PFSK-1 (cell line): ENCODE data around the gene ADGRB3.

Experiments
- FOXP2 ChIP-seq: optimal IDR thresholded peaks from 2 replicates; pipeline ENCODE3; 2011; ENCODE audit warnings: borderline replicate concordance, control low read depth, inconsistent platforms; ENCODE audit not compliant: insufficient read depth; ENCODE audit errors: extremely low read length, extremely low read depth
- POLR2AphosphoS5 ChIP-seq: IDR thresholded peaks from 2 replicates; pipeline ENCODE4 v1.6.1; 2012; ENCODE audit warnings: low read depth, mild to moderate bottlenecking, control low read depth, low read length, moderate library complexity
- SIN3A ChIP-seq: IDR thresholded peaks from 2 replicates; pipeline ENCODE4 v1.6.1; 2012; ENCODE audit warnings: mild to moderate bottlenecking, low read length, moderate library complexity, borderline replicate concordance; ENCODE audit not compliant: insufficient read depth
- TAF1 ChIP-seq: IDR thresholded peaks from 2 replicates; pipeline ENCODE4 v1.6.1; 2012; ENCODE audit warnings: low read length, control low read depth, borderline replicate concordance; ENCODE audit not compliant: insufficient read depth
- TF ChIP-seq, protein P1 (sequence below), 2 experiments: IDR thresholded peaks; 2 replicates each; pipeline versions ENCODE4 v1.6.1 to v1.8.0; 2011 to 2012; ENCODE audit warnings: low read depth in 2 of 2, low read length in 2 of 2, control low read depth in 1 of 2, inconsistent platforms in 1 of 2, mild to moderate bottlenecking in 1 of 2, moderate library complexity in 1 of 2; ENCODE audit not compliant: insufficient read depth in 1 of 2

The ADGRB3 gene

DNA sequence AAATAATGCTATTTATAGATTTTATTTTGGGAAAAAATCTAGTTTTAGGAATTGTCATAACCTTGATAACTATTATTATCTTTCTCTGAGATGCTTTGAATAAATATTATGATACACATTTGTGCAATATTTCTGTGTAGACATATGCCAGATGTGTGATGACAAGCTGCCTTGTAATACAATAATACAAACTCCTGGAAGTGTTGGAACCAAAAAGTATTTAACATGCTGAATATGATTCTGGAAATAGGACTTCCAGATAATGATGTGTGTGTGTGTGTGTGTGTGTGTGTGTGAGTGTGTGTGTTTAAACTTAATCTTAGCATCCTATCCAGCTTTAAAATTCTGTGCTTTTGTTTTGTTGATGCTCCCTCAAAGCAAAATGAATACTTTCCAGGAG, 233.6 kb downstream of the ADGRB3 start:
- TF ChIP-seq FOXP2 (no peak), POLR2AphosphoS5 (no peak), SIN3A (no peak), TAF1 (no peak)
- TF ChIP-seq, protein P1, sequence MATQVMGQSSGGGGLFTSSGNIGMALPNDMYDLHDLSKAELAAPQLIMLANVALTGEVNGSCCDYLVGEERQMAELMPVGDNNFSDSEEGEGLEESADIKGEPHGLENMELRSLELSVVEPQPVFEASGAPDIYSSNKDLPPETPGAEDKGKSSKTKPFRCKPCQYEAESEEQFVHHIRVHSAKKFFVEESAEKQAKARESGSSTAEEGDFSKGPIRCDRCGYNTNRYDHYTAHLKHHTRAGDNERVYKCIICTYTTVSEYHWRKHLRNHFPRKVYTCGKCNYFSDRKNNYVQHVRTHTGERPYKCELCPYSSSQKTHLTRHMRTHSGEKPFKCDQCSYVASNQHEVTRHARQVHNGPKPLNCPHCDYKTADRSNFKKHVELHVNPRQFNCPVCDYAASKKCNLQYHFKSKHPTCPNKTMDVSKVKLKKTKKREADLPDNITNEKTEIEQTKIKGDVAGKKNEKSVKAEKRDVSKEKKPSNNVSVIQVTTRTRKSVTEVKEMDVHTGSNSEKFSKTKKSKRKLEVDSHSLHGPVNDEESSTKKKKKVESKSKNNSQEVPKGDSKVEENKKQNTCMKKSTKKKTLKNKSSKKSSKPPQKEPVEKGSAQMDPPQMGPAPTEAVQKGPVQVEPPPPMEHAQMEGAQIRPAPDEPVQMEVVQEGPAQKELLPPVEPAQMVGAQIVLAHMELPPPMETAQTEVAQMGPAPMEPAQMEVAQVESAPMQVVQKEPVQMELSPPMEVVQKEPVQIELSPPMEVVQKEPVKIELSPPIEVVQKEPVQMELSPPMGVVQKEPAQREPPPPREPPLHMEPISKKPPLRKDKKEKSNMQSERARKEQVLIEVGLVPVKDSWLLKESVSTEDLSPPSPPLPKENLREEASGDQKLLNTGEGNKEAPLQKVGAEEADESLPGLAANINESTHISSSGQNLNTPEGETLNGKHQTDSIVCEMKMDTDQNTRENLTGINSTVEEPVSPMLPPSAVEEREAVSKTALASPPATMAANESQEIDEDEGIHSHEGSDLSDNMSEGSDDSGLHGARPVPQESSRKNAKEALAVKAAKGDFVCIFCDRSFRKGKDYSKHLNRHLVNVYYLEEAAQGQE (IDR thresholded peaks at IDR 0.05; ENCODE audit: insufficient read depth in 1 of 2, low read depth in 2 of 2, low read length in 2 of 2) = no peak

- TF ChIP-seq FOXP2 (no peak), TAF1 (no peak), POLR2AphosphoS5 (no peak), SIN3A (no peak)
- TF ChIP-seq, protein P1 (IDR thresholded peaks at IDR 0.05; ENCODE audit: insufficient read depth in 1 of 2, low read depth in 2 of 2, low read length in 2 of 2) = no peak
Observed at GRCh38 chr6:68873236-68873635, 238.2 kb downstream of the ADGRB3 start.

GRCh38 chr6:68874747-68875146, 239.7 kb downstream of the ADGRB3 start:
- TF ChIP-seq POLR2AphosphoS5 (no peak), SIN3A (no peak), TAF1 (no peak), FOXP2 (no peak)
- TF ChIP-seq, protein P1 (IDR thresholded peaks at IDR 0.05; ENCODE audit: insufficient read depth in 1 of 2, low read depth in 2 of 2, low read length in 2 of 2) = no peak

- TF ChIP-seq TAF1 = no peak
- TF ChIP-seq SIN3A = no peak
- no peak for TF ChIP-seq POLR2AphosphoS5
- no peak for TF ChIP-seq FOXP2
- TF ChIP-seq, protein P1 (IDR thresholded peaks at IDR 0.05; ENCODE audit: insufficient read depth in 1 of 2, low read depth in 2 of 2, low read length in 2 of 2) = no peak
Observed at GRCh38 chr6:68875403-68875802, 240.3 kb downstream of the ADGRB3 start.

- TF ChIP-seq SIN3A (no peak), TAF1 (no peak), POLR2AphosphoS5 (no peak), FOXP2 (no peak)
- TF ChIP-seq, protein P1 (IDR thresholded peaks at IDR 0.05; ENCODE audit: insufficient read depth in 1 of 2, low read depth in 2 of 2, low read length in 2 of 2) = no peak
Observed at GRCh38 chr6:68876792-68877493, 241.9 kb downstream of the ADGRB3 start.
